GM19372 (cell line): ENCODE results near the gene CCDC178.

Experiments used
- ATAC-seq: cut with Tn5 transposase; IDR thresholded peaks from one replicate; pipeline ENCODE4 v1.9.1; 2021; ENCODE audit warnings: mild to moderate bottlenecking, low read depth, moderate library complexity; ENCODE audit not compliant: unreplicated experiment

The CCDC178 gene

DNA sequence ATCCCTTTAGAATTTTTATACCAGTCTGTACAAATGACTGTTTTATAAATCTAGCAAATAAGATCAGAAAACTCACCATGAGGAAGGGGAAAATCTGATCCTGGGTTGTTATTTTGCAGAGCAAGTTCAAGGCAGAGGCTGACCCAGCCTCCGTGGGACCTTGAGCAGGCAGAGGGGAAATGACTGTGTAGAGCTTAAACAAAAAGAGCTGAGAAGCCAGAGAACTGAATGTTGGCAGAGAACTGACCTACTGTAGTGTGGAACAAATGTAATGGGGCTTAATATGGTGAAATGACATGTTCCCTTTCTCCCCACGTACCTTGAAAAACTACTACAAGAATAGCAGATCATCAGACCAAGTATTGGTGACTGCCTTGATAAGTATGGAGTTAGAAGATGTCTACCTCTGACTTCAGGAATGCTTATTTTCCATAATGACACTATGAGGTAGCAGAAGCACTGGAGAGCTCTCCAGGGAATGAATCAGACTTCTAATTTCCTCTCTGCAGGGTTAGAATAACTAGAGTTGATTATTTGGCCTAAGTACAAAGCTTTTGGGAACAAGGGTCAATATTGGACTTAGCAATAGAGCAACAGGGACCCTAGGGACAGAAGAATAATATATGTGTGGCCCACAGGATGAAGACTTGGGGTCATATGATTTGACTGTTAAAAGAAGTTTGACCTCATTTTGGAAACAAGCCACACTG is 304.4 kb downstream of the CCDC178 start:
- ATAC-seq = no peak

DNA sequence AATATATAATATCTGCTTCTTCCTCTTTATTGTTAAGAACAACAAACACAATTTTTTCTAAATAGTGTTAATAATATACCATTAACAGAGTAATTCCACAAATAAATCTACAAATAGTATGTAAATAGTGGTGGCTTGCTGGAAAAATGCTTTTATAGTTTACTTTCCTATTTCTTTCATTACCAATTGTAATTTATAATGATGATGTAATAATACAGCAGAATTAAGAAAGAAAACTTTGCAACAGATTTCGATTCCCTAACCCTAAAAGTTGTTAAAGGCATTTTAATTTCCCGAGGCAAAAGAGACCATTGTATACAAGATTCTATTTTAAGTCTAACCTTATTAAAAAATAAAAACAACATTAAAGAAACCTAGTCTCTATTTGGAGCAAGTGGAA is 307.9 kb downstream of the CCDC178 start:
- no peak for ATAC-seq

DNA sequence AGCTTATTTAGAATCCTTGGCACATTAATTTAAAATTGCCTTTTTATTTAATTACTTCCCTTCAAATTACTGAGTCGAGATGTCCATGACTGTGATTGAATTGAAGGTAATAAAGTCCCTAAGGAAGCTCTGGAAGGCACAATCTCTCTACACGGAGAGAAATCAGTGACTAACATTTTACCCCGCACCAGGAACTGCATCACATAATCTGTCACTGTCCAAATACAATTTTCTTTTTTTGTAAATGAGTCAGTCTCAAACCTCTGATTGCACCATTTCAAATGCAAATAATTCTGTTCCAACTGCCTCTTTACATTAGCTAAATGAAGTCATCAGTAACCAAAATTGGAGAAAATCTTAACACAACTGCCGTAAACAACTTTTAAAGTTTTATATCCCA is 311.9 kb downstream of the CCDC178 start:
- no peak for ATAC-seq

DNA sequence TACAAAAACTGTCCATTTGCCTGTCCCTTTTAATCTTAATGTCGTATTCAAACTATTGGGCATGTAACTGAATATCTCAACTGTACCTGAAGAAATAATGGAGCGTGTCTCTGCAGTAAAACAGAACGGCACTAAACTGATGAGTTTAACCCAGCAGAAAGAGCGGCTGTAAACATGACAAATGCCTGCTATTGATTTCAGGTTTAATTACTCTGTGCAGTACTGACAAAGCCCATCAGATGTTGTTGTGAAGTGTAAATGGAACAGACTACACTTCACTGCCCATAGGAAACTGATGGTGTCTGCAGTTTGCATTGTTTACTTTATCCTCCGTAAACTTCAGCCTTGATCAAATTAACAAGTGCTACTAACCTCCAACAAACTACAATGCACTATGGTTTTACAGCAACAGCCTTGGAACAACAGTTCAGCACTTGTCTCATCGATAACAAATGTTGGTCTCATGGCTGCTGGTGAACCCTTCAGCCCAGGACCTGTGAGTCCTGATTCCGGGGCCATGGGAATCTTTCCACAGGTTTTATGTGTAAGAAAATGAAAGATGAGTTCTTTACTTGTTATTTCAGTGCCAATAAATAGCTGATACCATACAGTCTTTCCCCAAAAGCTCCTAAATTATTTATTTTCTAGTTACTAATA is 316.5 kb downstream of the CCDC178 start:
- no peak for ATAC-seq

DNA sequence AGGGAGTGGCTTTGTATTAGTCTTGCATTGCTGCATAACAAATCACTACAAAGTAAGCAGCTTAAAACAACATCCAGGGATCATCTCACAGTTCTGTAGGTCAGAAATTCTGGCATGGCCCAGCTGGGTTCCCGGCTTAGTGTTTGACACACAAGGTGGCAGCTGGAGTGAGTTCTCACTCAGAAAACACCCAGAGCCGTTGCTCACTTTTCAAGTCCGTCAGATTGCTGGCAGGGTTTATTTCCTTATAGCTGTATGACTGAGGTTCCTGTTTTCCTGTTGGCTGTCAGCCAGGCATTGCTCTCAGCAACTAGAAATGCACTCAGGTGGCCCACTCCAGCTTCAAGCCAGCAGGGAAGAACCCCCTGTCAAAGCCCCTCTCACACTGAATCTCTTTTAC is 324.1 kb downstream of the CCDC178 start:
- ATAC-seq = no peak

DNA sequence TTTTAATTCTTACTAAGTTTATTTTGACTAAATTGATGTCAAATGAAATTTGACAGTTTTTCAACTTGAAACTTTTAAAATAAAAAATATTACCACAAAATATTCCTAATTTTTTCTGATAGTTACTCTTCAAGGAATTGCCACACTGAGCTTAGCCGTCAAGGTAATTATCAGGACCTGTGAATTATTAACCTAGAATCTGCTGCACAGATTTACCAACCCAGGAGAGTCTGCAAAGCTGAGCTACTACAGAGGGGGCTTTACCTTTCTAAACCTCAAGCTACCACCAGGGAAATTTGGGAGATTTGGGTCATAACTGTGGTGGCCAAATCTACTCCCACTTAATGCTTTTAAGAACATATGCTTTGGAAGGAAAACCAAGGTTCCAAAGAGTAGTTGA is 324.6 kb downstream of the CCDC178 start:
- ATAC-seq = no peak

DNA sequence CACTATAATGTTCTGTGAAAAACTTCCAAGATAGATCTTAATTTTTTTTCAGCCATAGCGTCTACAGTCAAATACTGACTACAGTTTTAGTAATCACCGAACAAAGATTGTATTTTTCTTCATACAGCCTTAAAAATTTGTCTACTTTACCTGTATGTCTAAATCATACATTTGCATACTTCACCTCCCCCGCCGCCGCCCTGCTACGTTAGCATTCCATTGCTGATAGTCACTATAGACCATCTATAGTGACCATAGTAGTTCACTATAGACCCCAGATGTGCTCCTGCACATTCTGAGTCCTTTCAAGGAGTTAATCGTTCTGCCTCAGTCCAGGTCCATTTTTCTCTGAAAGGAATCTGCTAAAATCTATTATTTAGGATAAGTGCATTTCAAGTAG is 325.0 kb downstream of the CCDC178 start:
- ATAC-seq = no peak

DNA sequence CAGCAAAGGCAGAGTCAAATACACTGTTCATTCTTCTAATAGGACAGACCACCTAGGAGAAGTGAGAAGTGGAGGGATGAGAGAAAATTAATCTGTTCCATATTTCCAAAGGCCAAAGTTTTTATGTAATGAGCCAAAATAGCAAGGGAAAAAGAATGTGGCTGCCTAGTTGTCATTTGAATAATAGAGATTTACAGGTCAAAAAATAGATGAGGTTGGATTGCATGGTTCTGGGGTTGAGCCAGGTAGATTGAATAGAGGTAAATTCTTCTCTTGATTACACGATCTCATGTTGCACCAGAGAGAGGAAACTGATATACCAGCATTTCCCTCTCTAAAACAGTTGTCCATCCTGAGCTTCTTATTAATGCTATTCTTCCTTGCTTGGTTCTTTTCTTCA is 325.8 kb downstream of the CCDC178 start:
- no peak for ATAC-seq

DNA sequence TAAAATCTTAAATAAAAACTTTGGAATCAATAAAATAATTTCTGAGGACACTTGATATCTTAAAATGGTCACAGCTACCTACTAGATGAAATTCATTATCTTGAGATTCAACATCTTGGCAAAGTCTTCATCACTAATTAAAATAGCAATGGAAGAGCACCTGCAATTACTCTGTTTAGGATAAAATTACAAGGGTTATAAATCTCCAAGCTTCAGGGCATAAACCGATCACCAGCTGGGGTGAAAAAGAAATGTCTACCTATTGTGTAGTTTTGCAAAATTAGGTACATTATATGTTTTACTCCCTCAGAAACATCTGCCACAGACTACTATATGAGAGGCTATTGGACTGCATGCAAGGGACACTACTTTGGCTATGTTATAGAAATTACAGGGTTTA is 327.1 kb downstream of the CCDC178 start:
- no peak for ATAC-seq

DNA sequence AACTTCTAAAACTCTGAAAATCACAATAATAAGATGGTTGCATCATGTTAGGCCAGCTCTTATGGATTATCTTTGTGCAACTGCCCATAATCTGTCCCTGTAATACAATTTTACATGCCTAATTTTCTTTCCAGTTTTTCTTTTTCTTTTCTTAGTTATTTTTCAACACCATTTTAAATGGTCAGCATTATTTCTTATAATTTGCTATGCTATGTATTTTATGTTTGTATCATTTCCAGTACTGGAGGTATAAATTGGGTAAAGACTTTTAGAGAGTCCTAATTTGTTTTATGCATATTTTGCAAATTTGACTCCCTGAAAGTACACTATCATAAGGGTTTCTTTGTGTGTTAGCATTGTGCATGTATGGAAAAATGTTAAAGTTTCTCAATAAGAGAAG is 333.0 kb downstream of the CCDC178 start:
- no peak for ATAC-seq

DNA sequence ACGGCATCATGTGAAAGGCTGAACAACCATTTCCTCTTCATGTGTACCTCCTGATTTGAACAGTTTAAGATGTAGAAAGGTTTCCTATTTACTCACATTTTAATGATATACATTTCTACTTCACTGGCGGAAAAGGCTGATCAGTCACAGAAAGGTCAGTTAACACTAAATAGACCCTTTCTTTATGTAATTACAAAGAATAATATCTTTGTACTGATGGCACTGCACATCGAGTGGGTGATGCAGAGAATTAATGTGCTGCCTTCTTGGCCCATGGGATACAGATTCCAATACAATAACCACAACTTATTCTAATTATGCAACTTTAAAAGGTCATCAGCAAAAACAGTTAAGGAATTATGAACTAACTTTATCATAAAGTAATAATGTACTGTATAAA is 339.2 kb downstream of the CCDC178 start:
- no peak for ATAC-seq

DNA sequence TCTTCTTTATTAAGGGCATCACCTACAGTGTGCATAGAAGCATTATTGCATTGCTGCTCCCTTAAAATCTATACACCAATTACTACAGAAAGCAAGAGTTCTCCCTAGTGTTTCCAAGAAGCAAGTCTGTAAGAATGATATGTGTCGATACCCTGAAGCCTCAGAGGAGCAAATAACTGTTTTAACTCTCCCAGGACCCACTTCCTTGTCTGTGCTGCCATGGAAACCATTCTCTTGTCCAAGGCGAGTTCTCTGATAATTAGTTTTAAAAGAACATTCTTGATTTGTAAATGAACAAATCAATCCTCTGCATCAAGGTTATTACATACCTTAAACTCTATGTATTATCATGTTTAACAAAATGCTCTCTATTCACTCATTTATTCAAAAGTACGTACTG is 340.9 kb downstream of the CCDC178 start:
- no peak for ATAC-seq

DNA sequence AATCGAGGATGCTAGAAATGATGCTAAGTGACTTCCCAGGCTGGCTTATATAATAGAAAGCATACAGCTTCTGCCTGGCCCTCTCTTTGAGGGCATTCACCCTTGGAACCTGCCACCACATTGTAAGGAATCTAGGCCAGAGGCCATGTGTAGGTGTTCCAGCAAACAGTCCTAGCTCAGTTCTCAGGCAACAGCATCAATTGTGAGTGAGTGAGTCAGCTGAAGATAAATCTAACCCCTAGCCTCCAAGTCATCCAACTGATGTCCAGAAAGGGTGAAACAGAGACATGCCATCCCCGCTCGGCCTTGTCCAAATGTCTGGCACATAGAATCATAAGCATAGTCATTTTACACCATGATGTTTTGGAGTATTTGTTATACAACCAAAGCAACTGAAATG is 343.4 kb downstream of the CCDC178 start:
- ATAC-seq = no peak

DNA sequence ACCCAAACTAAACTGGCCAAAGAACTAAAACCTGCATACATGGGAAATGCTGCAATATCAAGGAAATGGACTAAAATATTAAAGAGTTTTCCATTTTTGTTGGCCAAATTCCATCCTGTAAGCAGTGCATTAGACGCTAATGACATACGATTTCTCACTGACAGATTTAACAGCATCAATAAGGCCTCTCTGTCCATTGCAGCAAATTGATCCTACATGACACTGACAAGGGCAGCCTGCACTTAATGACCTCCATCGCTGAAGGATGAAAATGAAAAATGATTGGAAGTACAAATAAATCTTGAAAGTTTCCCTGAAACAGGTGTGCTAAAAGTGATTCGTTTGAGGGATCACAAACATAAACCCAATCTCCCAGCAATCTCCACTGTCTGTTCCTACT is 350.1 kb downstream of the CCDC178 start:
- no peak for ATAC-seq

DNA sequence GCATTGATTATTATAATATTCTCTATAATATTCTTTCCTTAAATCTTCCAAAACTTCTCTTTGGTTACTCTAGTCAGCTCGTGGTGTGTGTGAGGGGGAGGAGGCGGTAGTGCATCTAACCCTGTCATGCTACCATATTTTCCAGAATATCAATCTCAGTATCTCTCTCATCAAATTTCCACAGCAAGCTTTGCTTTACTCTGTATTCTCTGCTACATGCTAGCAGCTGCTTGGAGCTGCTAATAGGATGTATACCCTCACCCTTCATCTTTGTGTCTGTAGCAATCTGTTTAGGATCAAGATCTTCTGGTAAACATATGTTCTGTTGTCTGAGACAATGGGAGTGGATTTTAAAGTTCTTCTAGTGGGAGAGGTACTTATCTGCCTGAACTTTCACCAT is 363.9 kb downstream of the CCDC178 start:
- ATAC-seq = no peak

DNA sequence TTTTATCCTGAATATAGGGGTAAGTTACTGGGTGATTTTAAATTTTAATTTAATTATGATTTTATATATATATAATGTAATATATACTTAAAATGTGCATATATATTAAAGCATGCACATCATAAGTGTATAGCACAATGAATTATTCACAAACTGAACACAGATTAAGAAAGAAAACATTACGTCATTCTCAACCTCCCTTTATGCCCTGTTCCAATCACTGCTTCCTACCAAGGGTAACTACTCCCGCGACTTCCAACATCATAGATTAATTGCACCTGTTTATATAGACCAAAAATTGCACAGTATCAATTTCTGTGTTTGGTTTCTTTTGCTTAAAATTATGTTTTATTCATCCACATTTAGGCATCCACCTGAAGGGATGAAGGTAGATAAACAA is 366.4 kb downstream of the CCDC178 start:
- no peak for ATAC-seq

DNA sequence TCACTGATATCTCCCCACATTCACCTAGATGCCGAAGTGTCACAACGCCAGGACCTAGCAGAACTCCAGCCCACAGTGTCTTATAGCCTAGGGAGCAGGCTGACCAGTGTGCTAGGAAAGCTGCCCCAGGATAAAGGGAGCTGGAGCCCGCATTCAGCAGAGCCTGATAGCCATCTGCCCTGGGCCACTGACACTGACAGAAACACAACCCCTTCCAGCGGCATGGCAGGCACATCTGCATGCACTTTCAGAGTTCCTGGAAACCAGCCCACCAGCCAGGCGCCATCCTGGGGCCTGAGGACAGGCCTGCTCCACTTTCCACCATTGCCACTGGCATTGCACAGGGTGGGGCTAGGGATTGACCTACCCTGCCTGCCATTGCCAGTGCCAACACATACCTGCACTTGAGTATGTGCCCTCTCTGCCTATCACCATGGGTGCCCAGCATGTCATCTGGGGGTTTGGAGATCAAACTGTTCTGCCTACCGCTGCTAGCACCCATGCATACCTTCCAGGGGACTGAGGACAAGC is 377.6 kb downstream of the CCDC178 start:
- ATAC-seq = no peak

DNA sequence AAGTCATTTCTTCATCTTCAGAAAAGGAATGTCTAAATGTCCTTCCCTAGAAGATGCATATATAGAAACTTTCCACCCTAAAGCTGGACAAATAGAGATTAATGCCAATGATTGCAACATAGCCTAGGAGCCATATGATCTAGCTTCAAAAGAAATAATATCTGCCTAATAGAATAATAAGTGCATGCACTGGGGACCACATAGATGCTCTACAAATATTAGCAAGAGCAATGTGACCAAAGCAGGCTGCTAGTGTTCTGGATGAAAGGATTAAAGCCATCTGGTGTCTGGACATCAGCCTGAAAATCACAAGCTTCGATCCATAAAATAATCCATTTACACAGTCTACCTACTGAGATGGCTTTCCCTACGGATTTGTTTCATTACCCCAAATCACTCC is 387.6 kb downstream of the CCDC178 start:
- no peak for ATAC-seq

DNA sequence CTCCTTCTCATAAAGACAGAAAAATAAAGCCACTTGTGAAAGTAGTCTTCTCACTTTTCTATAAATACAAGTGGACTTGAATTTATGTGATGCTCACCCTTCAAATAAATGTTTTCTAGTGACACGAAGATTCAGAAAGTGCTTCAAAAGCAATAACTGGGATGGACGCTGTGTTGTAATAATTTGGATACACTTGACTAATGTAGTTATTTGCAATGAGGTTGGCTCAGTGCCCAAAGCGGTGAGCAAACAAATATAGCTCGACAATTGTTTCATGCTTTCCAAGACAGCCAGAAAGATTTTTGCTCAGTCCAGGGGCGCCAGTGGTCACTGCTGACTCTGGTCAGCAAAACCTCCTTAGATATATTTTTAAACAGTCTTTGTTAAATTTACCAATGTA is 389.1 kb downstream of the CCDC178 start:
- no peak for ATAC-seq

DNA sequence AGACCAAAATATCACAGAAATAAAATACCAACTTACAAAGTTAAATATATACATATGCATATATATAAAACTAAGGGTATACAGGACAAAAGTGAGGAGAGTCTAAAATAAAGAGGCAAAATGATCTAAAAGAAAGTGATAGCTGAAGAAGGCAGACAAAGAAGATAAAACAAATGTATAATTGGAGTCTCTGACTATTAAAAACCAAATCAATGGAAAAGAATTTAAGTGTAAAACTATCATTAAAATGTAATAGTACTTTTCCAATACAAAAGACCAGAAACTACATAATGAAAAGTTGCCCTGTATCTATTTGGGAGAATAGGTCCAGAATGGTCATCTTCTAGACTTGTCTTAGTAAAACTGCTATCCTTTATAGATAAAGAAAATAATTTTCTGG is 400.3 kb downstream of the CCDC178 start:
- no peak for ATAC-seq

DNA sequence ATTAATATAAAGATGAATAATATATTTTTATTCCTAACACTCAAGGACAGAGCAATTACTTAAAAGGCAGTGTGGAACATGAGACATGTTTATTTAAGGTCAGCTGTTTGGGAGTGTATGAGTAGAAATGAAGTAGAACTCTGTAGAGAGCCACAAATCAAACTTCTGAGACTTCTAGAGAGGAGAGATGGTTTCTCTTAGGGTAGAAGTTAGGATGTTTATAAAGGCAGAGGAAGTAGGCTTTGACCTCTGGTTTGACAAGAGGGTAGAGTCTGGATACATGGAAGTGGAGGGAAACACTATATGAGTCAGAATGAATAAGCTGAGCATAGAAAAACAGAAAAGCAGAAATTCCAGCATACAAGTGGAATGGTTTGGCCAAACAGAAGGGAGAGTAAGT is 405.6 kb downstream of the CCDC178 start:
- no peak for ATAC-seq

DNA sequence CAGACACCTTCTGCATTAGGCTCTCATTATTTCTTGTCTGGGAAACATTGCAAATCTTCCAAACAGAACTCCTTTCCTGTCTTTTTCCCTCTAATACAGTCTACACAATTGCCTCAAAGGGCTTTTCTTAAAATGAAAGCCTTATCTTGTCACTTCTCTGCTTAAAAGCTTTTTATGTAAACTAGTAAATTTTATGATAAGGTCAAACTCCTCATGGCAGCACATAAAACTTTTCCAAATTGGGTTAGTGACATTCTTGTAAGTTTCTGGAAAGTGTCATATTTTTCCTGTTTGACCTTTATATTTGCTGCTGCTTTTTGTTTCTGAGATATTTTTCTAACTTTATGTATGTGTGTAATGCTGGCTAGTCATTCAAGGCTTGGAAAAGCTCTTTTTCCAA is 406.3 kb downstream of the CCDC178 start:
- no peak for ATAC-seq
